Testis (tissue), 2 donors: ENCODE data around the gene TAX1BP1.

Experiments used
- POLR2A ChIP-seq: fragments of 450-650 bp; IDR thresholded peaks from one replicate; pipeline ENCODE4 v1.6.1; 2017; ENCODE audit warnings: antibody characterized with exemption, mild to moderate bottlenecking, moderate library complexity
- TF ChIP-seq, protein P1 (sequence below), 3 experiments: fragments of 450-650 bp in 2 of 3; fragments of 200-600 bp in 1 of 3; sonication (generic) in 1 of 3; IDR thresholded peaks; one replicate each; pipeline ENCODE4 v1.5.1; 2016 to 2019; ENCODE audit warnings: antibody characterized with exemption in 3 of 3, mild to moderate bottlenecking in 2 of 3, moderate library complexity in 1 of 3

DNA sequence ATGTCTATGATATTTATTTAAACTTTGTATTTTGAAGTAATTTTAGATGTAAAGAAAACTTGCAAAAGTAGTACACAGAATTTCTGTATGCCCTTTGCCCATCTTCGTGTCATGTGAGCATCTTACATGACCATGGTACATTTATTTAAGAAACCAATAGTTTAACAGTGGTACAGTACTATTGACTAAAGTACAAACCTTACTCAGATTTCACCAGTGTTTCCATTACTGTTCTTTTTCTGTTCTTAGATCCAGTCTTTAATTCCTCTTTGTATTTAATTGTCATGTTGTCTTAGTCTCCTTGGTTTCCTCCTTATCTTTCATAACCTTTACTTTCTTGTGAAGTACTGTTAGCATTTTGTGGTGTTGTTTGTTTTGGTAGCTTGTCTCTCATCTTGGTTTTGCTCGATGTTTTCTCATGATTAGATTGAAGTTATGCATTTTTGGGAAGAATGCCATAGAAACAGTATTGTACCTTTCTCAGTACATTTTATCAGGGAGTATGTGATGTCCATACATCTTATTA is 24.1 kb downstream of the TAX1BP1 start:
- TF ChIP-seq, protein P1, sequence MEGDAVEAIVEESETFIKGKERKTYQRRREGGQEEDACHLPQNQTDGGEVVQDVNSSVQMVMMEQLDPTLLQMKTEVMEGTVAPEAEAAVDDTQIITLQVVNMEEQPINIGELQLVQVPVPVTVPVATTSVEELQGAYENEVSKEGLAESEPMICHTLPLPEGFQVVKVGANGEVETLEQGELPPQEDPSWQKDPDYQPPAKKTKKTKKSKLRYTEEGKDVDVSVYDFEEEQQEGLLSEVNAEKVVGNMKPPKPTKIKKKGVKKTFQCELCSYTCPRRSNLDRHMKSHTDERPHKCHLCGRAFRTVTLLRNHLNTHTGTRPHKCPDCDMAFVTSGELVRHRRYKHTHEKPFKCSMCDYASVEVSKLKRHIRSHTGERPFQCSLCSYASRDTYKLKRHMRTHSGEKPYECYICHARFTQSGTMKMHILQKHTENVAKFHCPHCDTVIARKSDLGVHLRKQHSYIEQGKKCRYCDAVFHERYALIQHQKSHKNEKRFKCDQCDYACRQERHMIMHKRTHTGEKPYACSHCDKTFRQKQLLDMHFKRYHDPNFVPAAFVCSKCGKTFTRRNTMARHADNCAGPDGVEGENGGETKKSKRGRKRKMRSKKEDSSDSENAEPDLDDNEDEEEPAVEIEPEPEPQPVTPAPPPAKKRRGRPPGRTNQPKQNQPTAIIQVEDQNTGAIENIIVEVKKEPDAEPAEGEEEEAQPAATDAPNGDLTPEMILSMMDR (IDR thresholded peaks at IDR 0.05): no peak
- no peak for TF ChIP-seq POLR2A
